HEK293 (cell line): Measurements from ENCODE around the gene CASZ1.

ENCODE experiments used
- CTCF ChIA-PET: fragments of 350-600 bp; formaldehyde crosslinking; extraction: SDS; loops from one replicate; lab custom pipeline; 2021; ENCODE audit warnings: antibody characterized with exemption; lab: Yijun Ruan, JAX
- POLR2A ChIA-PET: fragments of 300-600 bp; formaldehyde crosslinking; extraction: SDS; loops from one replicate; lab custom pipeline; 2020; ENCODE audit warnings: antibody characterized with exemption, inconsistent platforms; lab: Yijun Ruan, JAX
- H3K27ac ChIP-seq: fragments of 200-500 bp; sonication (Bioruptor generic); 2 replicates; pipeline ENCODE4 v1.5.1; 2014; ENCODE audit warnings: low read depth, low read length, control low read depth, inconsistent platforms; ENCODE audit errors: extremely low read depth
- H3K36me3 ChIP-seq, 2 experiments: fragments of 200-500 bp in 1 of 2; sonication (Bioruptor generic) in 1 of 2; 1 replicate in 1 of 2; 2 replicates in 1 of 2; pipeline ENCODE4 v1.5.1; 2014 to 2017; ENCODE audit warnings: inconsistent platforms in 2 of 2, low read length in 2 of 2; ENCODE audit not compliant: control insufficient read depth in 2 of 2, insufficient read depth in 1 of 2
- H3K4me1 ChIP-seq: fragments of 200-500 bp; sonication (Bioruptor generic); 2 replicates; pipeline ENCODE4 v1.5.1; 2014; ENCODE audit warnings: mild to moderate bottlenecking, low read length, inconsistent platforms; ENCODE audit not compliant: control insufficient read depth, insufficient read depth
- H3K4me3 ChIP-seq: 2 replicates; pipeline ENCODE4 v1.5.1; 2011; ENCODE audit warnings: low read depth, mild to moderate bottlenecking, control low read depth, low read length, moderate library complexity
- H3K9me3 ChIP-seq: fragments of 200-500 bp; sonication (Bioruptor generic); 2 replicates; pipeline ENCODE4 v1.5.1; 2014; ENCODE audit warnings: low read depth, low read length, inconsistent platforms; ENCODE audit not compliant: control insufficient read depth, insufficient read depth
- GLIS1 ChIP-seq: fragments of 450-650 bp; formaldehyde crosslinking; IDR thresholded peaks from 2 replicates; pipeline ENCODE4 v1.5.1; 2016; ENCODE audit warnings: missing biosample characterization, missing genetic modification characterization
- HOXC10 ChIP-seq: sonication (generic); formaldehyde crosslinking; IDR thresholded peaks from 2 replicates; pipeline ENCODE4 v1.8.1; 2023; ENCODE audit warnings: mild to moderate bottlenecking, missing genetic modification reagents
- HOXD13 ChIP-seq: sonication (generic); formaldehyde crosslinking; IDR thresholded peaks from 2 replicates; pipeline ENCODE4 v1.8.0; 2022; ENCODE audit warnings: missing genetic modification reagents, borderline replicate concordance
- KLF8 ChIP-seq: fragments of 450-650 bp; formaldehyde crosslinking; IDR thresholded peaks from 2 replicates; pipeline ENCODE4 v1.5.1; 2016; ENCODE audit warnings: missing biosample characterization, missing genetic modification characterization
- OSR2 ChIP-seq: fragments of 450-650 bp; formaldehyde crosslinking; IDR thresholded peaks from 2 replicates; pipeline ENCODE4 v1.5.1; 2016; ENCODE audit warnings: missing biosample characterization, missing genetic modification characterization
- PRDM6 ChIP-seq: fragments of 450-650 bp; formaldehyde crosslinking; IDR thresholded peaks from 2 replicates; pipeline ENCODE4 v1.5.1; 2017; ENCODE audit warnings: missing biosample characterization, missing genetic modification characterization
- WT1 ChIP-seq: fragments of 450-650 bp; formaldehyde crosslinking; IDR thresholded peaks from 2 replicates; pipeline ENCODE4 v1.5.1; 2016; ENCODE audit warnings: missing biosample characterization, missing genetic modification characterization
- ZBTB26 ChIP-seq: fragments of 450-650 bp; formaldehyde crosslinking; optimal IDR thresholded peaks from 2 replicates; pipeline ENCODE3; 2016; ENCODE audit warnings: missing biosample characterization, mild to moderate bottlenecking, missing genetic modification characterization
- ZNF175 ChIP-seq: fragments of 450-650 bp; formaldehyde crosslinking; IDR thresholded peaks from 2 replicates; pipeline ENCODE4 v1.5.1; 2016; ENCODE audit warnings: missing biosample characterization, missing genetic modification characterization
- ZNF26 ChIP-seq: fragments of 450-650 bp; formaldehyde crosslinking; IDR thresholded peaks from 2 replicates; pipeline ENCODE4 v1.5.1; 2016; ENCODE audit warnings: missing biosample characterization, missing genetic modification characterization
- ZNF280D ChIP-seq: fragments of 450-650 bp; formaldehyde crosslinking; IDR thresholded peaks from 2 replicates; pipeline ENCODE4 v1.5.1; 2016; ENCODE audit warnings: missing biosample characterization, missing genetic modification characterization
- ZNF292 ChIP-seq: fragments of 450-650 bp; formaldehyde crosslinking; IDR thresholded peaks from 2 replicates; pipeline ENCODE4 v1.5.1; 2016; ENCODE audit warnings: low read depth, missing biosample characterization, missing genetic modification characterization, borderline replicate concordance
- ZNF37A ChIP-seq: fragments of 450-650 bp; IDR thresholded peaks from 2 replicates; pipeline ENCODE4 v1.5.1; 2018; ENCODE audit warnings: missing biosample characterization, missing genetic modification characterization
- ZNF416 ChIP-seq: fragments of 450-650 bp; formaldehyde crosslinking; IDR thresholded peaks from 2 replicates; pipeline ENCODE4 v1.5.1; 2016; ENCODE audit warnings: missing biosample characterization, missing genetic modification characterization
- ZNF449 ChIP-seq: fragments of 450-650 bp; formaldehyde crosslinking; IDR thresholded peaks from 2 replicates; pipeline ENCODE4 v1.5.1; 2017; ENCODE audit warnings: missing biosample characterization, mild to moderate bottlenecking, missing genetic modification characterization, moderate library complexity
- ZNF501 ChIP-seq: fragments of 450-650 bp; formaldehyde crosslinking; IDR thresholded peaks from 2 replicates; pipeline ENCODE4 v1.5.1; 2016; ENCODE audit warnings: missing biosample characterization, missing genetic modification characterization
- ZNF580 ChIP-seq: fragments of 450-650 bp; formaldehyde crosslinking; IDR thresholded peaks from 2 replicates; pipeline ENCODE4 v1.5.1; 2016; ENCODE audit warnings: missing biosample characterization, missing genetic modification characterization
- ZNF660 ChIP-seq: fragments of 450-650 bp; IDR thresholded peaks from 2 replicates; pipeline ENCODE4 v1.5.1; 2018; ENCODE audit warnings: missing biosample characterization, mild to moderate bottlenecking, missing genetic modification characterization
- ZNF707 ChIP-seq: fragments of 450-650 bp; formaldehyde crosslinking; IDR thresholded peaks from 2 replicates; pipeline ENCODE4 v1.5.1; 2016; ENCODE audit warnings: missing biosample characterization, missing genetic modification characterization
- ZXDB ChIP-seq: fragments of 450-650 bp; formaldehyde crosslinking; IDR thresholded peaks from 2 replicates; pipeline ENCODE4 v1.5.1; 2016; ENCODE audit warnings: missing biosample characterization, missing genetic modification characterization

CASZ1 gene

GRCh38 chr1:10615332-10615731, 181.1 kb downstream of the CASZ1 start (continued):
- TF ChIP-seq ZNF175 (tag by site-specific recombination) (no peak), ZNF37A (tag by site-specific recombination) (no peak), GLIS1 (tag by site-specific recombination) (no peak), ZNF707 (tag by site-specific recombination) (no peak)

- H3K9me3 ChIP-seq: no peaks in the 10 kb centered on the region
- CTCF ChIA-PET: interaction anchor here (0.6 to 0.7 kb wide), 2 partner anchors 53 to 362 kb away, joined by 3 read pairs; no protein-coding TSS in a partner anchor
These were observed 181.8 kb downstream of the CASZ1 start for GRCh38 chr1:10614377-10615225.

GRCh38 chr1:10613861-10614260, 182.6 kb downstream of the CASZ1 start:
- H3K27ac ChIP-seq: no peak overlapping the region
- ChIA-PET CTCF (interaction anchor here (0.6 to 0.7 kb wide), 3 partner anchors 52 to 1043 kb away, joined by 3 read pairs; no protein-coding TSS in a partner anchor), POLR2A (no interaction called here)
- TF ChIP-seq WT1 (tag by site-specific recombination): no peak
- TF ChIP-seq ZNF501 (tag by site-specific recombination): no peak
- no peak for TF ChIP-seq ZNF26 (tag by site-specific recombination)
- TF ChIP-seq HOXD13 (CRISPR knock-in tag): no peak
- TF ChIP-seq ZNF416 (tag by site-specific recombination): no peak
- TF ChIP-seq ZNF660 (tag by site-specific recombination): no peak
- no peak for TF ChIP-seq ZNF580
- TF ChIP-seq ZNF292 (tag by site-specific recombination): no peak
- no peak for TF ChIP-seq PRDM6 (tag by site-specific recombination)
- no peak for TF ChIP-seq ZBTB26 (tag by site-specific recombination)
- TF ChIP-seq ZNF449: no peak
- TF ChIP-seq OSR2 (tag by site-specific recombination): no peak
- no peak for TF ChIP-seq ZNF280D (tag by site-specific recombination)

More at GRCh38 chr1:10614377-10615225, 181.8 kb downstream of the CASZ1 start:
- Histone ChIP-seq H3K27ac (no peak overlapping the region), H3K36me3 (peaks cover 0 to 6% of the 10 kb centered on the region in 2 experiments; a peak in 1 of 3 replicates)
- POLR2A ChIA-PET: no interaction called here
- TF ChIP-seq ZXDB: no peak
- no peak for TF ChIP-seq HOXC10
- no peak for TF ChIP-seq KLF8 (tag by site-specific recombination)
- TF ChIP-seq, all 188 proteins: peak for 0
- Histone ChIP-seq H3K4me1 (no peaks in the 10 kb centered on the region), H3K4me3 (no peak overlapping the region)

More at GRCh38 chr1:10613861-10614260, 182.6 kb downstream of the CASZ1 start:
- Histone ChIP-seq H3K9me3 (no peaks in the 10 kb centered on the region), H3K4me3 (no peak overlapping the region), H3K36me3 (peaks cover 0 to 6% of the 10 kb centered on the region in 2 experiments; a peak in 1 of 3 replicates), H3K4me1 (no peaks in the 10 kb centered on the region)
